IMR-90 (cell line): ENCODE data around the gene ERMN.

Experiments used
- POLR2A ChIP-seq: IDR thresholded peaks from 2 replicates; pipeline ENCODE4 v1.6.1; 2012; ENCODE audit warnings: mild to moderate bottlenecking, low read depth, low read length
- SMC3 ChIP-seq: fragments of 150-350 bp; IDR thresholded peaks from 2 replicates; pipeline ENCODE4 v1.6.1; 2016; ENCODE audit warnings: low read depth, mild to moderate bottlenecking, antibody characterized with exemption, low read length, moderate library complexity

- TF ChIP-seq SMC3 (no peak), POLR2A (no peak)
Observed at GRCh38 chr2:157307021-157307420, 18.6 kb downstream of the ERMN start.
